ENCODE results near the gene RASAL3. TPM values are rescaled to one million over a fixed set of nuclear protein-coding genes. Genes with fewer than 3 reads are reported as not detected.

RASAL3 gene
- total and polyA plus RNA-seq, 2 of the 8 experiments (the other 6 are each of a cell fraction or from before 2014, with no cell fraction given), result 0.19 to 0.63 TPM

DNA sequence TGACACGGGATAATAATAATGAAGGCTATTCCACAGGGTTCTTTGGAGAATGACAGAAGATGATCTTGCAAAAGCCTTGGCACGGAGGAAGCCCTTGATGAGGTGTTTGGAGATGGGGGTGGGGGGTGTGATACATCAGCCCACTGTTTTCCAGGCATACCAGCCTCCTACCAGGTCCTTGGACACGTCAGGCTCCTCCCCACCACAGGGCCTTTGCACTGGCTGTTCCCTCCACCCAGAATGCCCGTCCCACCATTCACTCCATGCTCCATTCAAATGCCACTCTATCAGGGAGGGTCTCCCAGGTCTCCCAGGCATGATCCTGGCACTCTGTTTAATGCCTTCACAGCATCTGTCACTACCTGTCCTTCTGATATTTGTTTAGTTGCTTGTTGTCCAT lies 17.3 kb downstream of the RASAL3 start:
- Histone ChIP-seq H2AK5ac (ENCODE audit: low read depth, low read length) (no peak overlapping the region), H3K4me2 (ENCODE audit: insufficient read depth in 1 of 2, low read depth in 2 of 2, low read length in 2 of 2) (no peak overlapping the region), H3K56ac (replicated peaks; ENCODE audit: insufficient read length, low read depth, low read length) (no peak overlapping the region), H3K36me3 (ENCODE audit: control insufficient read depth in 2 of 4, insufficient read depth in 4 of 4, low read length in 3 of 4) (no peaks in the 10 kb centered on the region), H3K14ac (ENCODE audit: insufficient read length) (no peak overlapping the region), H3K9ac (replicated peaks in 1 of 4; ENCODE audit: extremely low read depth in 1 of 4, low read depth in 3 of 4, low read length in 3 of 4) (no peak overlapping the region), H3K18ac (ENCODE audit: extremely low read depth, low read length) (no peak overlapping the region), H2BK12ac (ENCODE audit: low read depth, low read length) (no peak overlapping the region), H2BK5ac (ENCODE audit: low read depth, low read length) (no peak overlapping the region), H3K23ac (ENCODE audit: insufficient read length) (no peak overlapping the region), H3K79me2 (ENCODE audit: control insufficient read depth in 1 of 2, insufficient read depth in 2 of 2, low read length in 2 of 2) (no peaks in the 10 kb centered on the region), H2BK20ac (ENCODE audit: low read length) (no peak overlapping the region), H3K23me2 (ENCODE audit: low read depth, low read length) (peaks cover 15% of the 10 kb centered on the region; the same call in 1 of the 2 replicates), H3K4ac (replicated peaks; ENCODE audit: insufficient read length, low read depth, low read length) (no peak overlapping the region), H3K4me1 (replicated peaks in 1 of 4; ENCODE audit: control insufficient read depth in 3 of 4, insufficient read depth in 4 of 4, low read length in 3 of 4) (peaks cover 0 to 9% (median 2%) of the 10 kb centered on the region in 4 experiments; a peak in 6 of 7 replicates), H3K79me1 (ENCODE audit: low read depth, low read length) (no peaks in the 10 kb centered on the region), H4K20me1 (replicated peaks in 1 of 2; ENCODE audit: control insufficient read depth in 1 of 2, insufficient read depth in 2 of 2, low read length in 2 of 2) (no peaks in the 10 kb centered on the region), H4K8ac (ENCODE audit: extremely low read depth, insufficient read depth, low read length) (no peak overlapping the region), H3K27ac (ENCODE audit: low read depth, low read length) (no peak overlapping the region), H4K5ac (ENCODE audit: insufficient read length, low read depth, low read length) (no peak overlapping the region), H3K27me3 (replicated peaks in 1 of 4; ENCODE audit: control insufficient read depth in 3 of 4, extremely low read depth in 1 of 4, insufficient read depth in 3 of 4, low read length in 3 of 4) (peaks cover 0 to 2% (median 0%) of the 10 kb centered on the region in 4 experiments; a peak in 1 of 7 replicates), H2BK120ac (replicated peaks; ENCODE audit: low read depth, low read length) (no peak overlapping the region), H2BK15ac (ENCODE audit: low read length) (no peak overlapping the region), H3K4me3 (ENCODE audit: extremely low read depth in 1 of 4, insufficient read depth in 2 of 4, low read depth in 3 of 4, low read length in 4 of 4) (no peak overlapping the region), H4K91ac (replicated peaks; ENCODE audit: insufficient read length, low read length) (no peak overlapping the region), H2AFZ (ENCODE audit: low read length) (no peak overlapping the region), H3K9me3 (ENCODE audit: insufficient read depth in 2 of 2, low read depth in 1 of 2, low read length in 1 of 2) (no peaks in the 10 kb centered on the region)
- ChIA-PET CTCF (ENCODE audit: partially characterized antibody) (interaction anchor here (1.8 kb wide), 1 partner anchor 8 kb away, joined by 8 read pairs; no protein-coding TSS in a partner anchor), POLR2A (ENCODE audit: partially characterized antibody) (interaction anchor here (1.3 to 2.5 kb wide), 3 partner anchors 10 to 29 kb away, joined by 5 to 15 read pairs (median 8); partner anchors contain the start of gene AKAP8L)
- whole genome bisulfite sequencing, 2 experiments (ENCODE audit: extremely low coverage in 1 of 2, insufficient coverage in 1 of 2, insufficient read length in 1 of 2, insufficient replicate concordance in 2 of 2, low coverage in 1 of 2, low lambda C conversion rate in 2 of 2, missing lambda C conversion rate in 1 of 2), result 80% methylated on average over 4 of the region's 4 CpGs; no CpG with 5 or more reads in 1 of the 2 experiments
- FAIRE-seq (no peak), DNase-seq (ENCODE audit: low read depth in 1 of 2, low spot score in 2 of 2) (no peak)
- TF ChIP-seq SP1 (IDR thresholded peaks at IDR 0.05; ENCODE audit: low read depth, low read length) (no peak), KDM1A (IDR thresholded peaks at IDR 0.05; ENCODE audit: borderline replicate concordance, low read length) (no peak), TCF12 (IDR thresholded peaks at IDR 0.05; ENCODE audit: low read depth, low read length) (no peak), SP4 (IDR thresholded peaks at IDR 0.05; ENCODE audit: low read length) (no peak), RBBP5 (IDR thresholded peaks at IDR 0.05; ENCODE audit: borderline replicate concordance, low read depth, low read length) (no peak), SIX5 (IDR thresholded peaks at IDR 0.05; ENCODE audit: low read depth, low read length) (no peak), CBX5 (IDR thresholded peaks at IDR 0.05; ENCODE audit: low read depth, low read length) (no peak), MAFK (IDR thresholded peaks at IDR 0.05; ENCODE audit: low read depth, low read length) (no peak)

All from H1 (cell line).